HEK293 (cell line): ENCODE measurements around the gene CYP4F2.
"Not testable (repeated sequence)": the region's sequence is repeated elsewhere in the genome, so short reads cannot be mapped to it uniquely, and the experiment has no call there.

ENCODE experiments used
- CTCF ChIA-PET: fragments of 350-600 bp; formaldehyde crosslinking; extraction: SDS; loops from one replicate; lab custom pipeline; 2021; ENCODE audit warnings: antibody characterized with exemption; lab: Yijun Ruan, JAX
- POLR2A ChIA-PET: fragments of 300-600 bp; formaldehyde crosslinking; extraction: SDS; loops from one replicate; lab custom pipeline; 2020; ENCODE audit warnings: antibody characterized with exemption, inconsistent platforms; lab: Yijun Ruan, JAX
- H3K27ac ChIP-seq: fragments of 200-500 bp; sonication (Bioruptor generic); 2 replicates; pipeline ENCODE4 v1.5.1; 2014; ENCODE audit warnings: low read depth, low read length, control low read depth, inconsistent platforms; ENCODE audit errors: extremely low read depth
- H3K36me3 ChIP-seq, 2 experiments: fragments of 200-500 bp in 1 of 2; sonication (Bioruptor generic) in 1 of 2; 1 replicate in 1 of 2; 2 replicates in 1 of 2; pipeline ENCODE4 v1.5.1; 2014 to 2017; ENCODE audit warnings: inconsistent platforms in 2 of 2, low read length in 2 of 2; ENCODE audit not compliant: control insufficient read depth in 2 of 2, insufficient read depth in 1 of 2
- H3K4me1 ChIP-seq: fragments of 200-500 bp; sonication (Bioruptor generic); 2 replicates; pipeline ENCODE4 v1.5.1; 2014; ENCODE audit warnings: mild to moderate bottlenecking, low read length, inconsistent platforms; ENCODE audit not compliant: control insufficient read depth, insufficient read depth
- H3K4me3 ChIP-seq: 2 replicates; pipeline ENCODE4 v1.5.1; 2011; ENCODE audit warnings: low read depth, mild to moderate bottlenecking, control low read depth, low read length, moderate library complexity
- H3K9me3 ChIP-seq: fragments of 200-500 bp; sonication (Bioruptor generic); 2 replicates; pipeline ENCODE4 v1.5.1; 2014; ENCODE audit warnings: low read depth, low read length, inconsistent platforms; ENCODE audit not compliant: control insufficient read depth, insufficient read depth
- EGR2 ChIP-seq: fragments of 450-650 bp; formaldehyde crosslinking; IDR thresholded peaks from 2 replicates; pipeline ENCODE4 v1.5.1; 2016; ENCODE audit warnings: low read depth, missing biosample characterization, missing genetic modification characterization
- HOXD13 ChIP-seq: sonication (generic); formaldehyde crosslinking; IDR thresholded peaks from 2 replicates; pipeline ENCODE4 v1.8.0; 2022; ENCODE audit warnings: missing genetic modification reagents, borderline replicate concordance
- IKZF3 ChIP-seq: fragments of 450-650 bp; IDR thresholded peaks from 2 replicates; pipeline ENCODE4 v1.5.0; 2018; ENCODE audit warnings: missing biosample characterization, mild to moderate bottlenecking, missing genetic modification characterization, moderate library complexity
- MZF1 ChIP-seq: fragments of 450-650 bp; formaldehyde crosslinking; IDR thresholded peaks from 2 replicates; pipeline ENCODE4 v1.5.1; 2017; ENCODE audit warnings: missing biosample characterization, missing genetic modification characterization, borderline replicate concordance
- REST ChIP-seq: fragments of 450-650 bp; formaldehyde crosslinking; IDR thresholded peaks from 2 replicates; pipeline ENCODE4 v1.5.1; 2016; ENCODE audit warnings: missing biosample characterization, missing genetic modification characterization
- ZBTB48 ChIP-seq: fragments of 450-650 bp; formaldehyde crosslinking; IDR thresholded peaks from 2 replicates; pipeline ENCODE4 v1.5.1; 2016; ENCODE audit warnings: missing biosample characterization, missing genetic modification characterization
- ZNF221 ChIP-seq: fragments of 450-650 bp; formaldehyde crosslinking; IDR thresholded peaks from 2 replicates; pipeline ENCODE4 v1.5.1; 2017; ENCODE audit warnings: missing biosample characterization, missing genetic modification characterization, borderline replicate concordance
- ZNF23 ChIP-seq: fragments of 450-650 bp; formaldehyde crosslinking; IDR thresholded peaks from 2 replicates; pipeline ENCODE4 v1.5.1; 2016; ENCODE audit warnings: missing biosample characterization, missing genetic modification characterization, borderline replicate concordance
- ZNF350 ChIP-seq: fragments of 450-650 bp; formaldehyde crosslinking; IDR thresholded peaks from 2 replicates; pipeline ENCODE4 v1.5.0; 2017; ENCODE audit warnings: missing biosample characterization, mild to moderate bottlenecking, missing genetic modification characterization
- ZNF398 ChIP-seq: fragments of 450-650 bp; formaldehyde crosslinking; IDR thresholded peaks from 2 replicates; pipeline ENCODE4 v1.5.1; 2017; ENCODE audit warnings: missing biosample characterization, missing genetic modification characterization
- ZNF404 ChIP-seq: fragments of 450-650 bp; formaldehyde crosslinking; IDR thresholded peaks from 2 replicates; pipeline ENCODE4 v1.5.1; 2017; ENCODE audit warnings: missing biosample characterization, missing genetic modification characterization
- ZNF433 ChIP-seq: fragments of 450-650 bp; formaldehyde crosslinking; IDR thresholded peaks from 2 replicates; pipeline ENCODE4 v1.5.1; 2016; ENCODE audit warnings: missing biosample characterization, missing genetic modification characterization, low read depth
- ZNF488 ChIP-seq: fragments of 450-650 bp; formaldehyde crosslinking; IDR thresholded peaks from 2 replicates; pipeline ENCODE4 v1.5.1; 2016; ENCODE audit warnings: missing biosample characterization, missing genetic modification characterization
- ZNF544 ChIP-seq: fragments of 450-650 bp; formaldehyde crosslinking; IDR thresholded peaks from 2 replicates; pipeline ENCODE4 v1.5.0; 2017; ENCODE audit warnings: missing biosample characterization, missing genetic modification characterization
- ZNF558 ChIP-seq: fragments of 450-650 bp; formaldehyde crosslinking; IDR thresholded peaks from 2 replicates; pipeline ENCODE4 v1.5.1; 2016; ENCODE audit warnings: missing biosample characterization, missing genetic modification characterization
- ZNF560 ChIP-seq: fragments of 450-650 bp; formaldehyde crosslinking; IDR thresholded peaks from 2 replicates; pipeline ENCODE4 v1.5.1; 2017; ENCODE audit warnings: missing biosample characterization, missing genetic modification characterization, borderline replicate concordance
- ZNF580 ChIP-seq: fragments of 450-650 bp; formaldehyde crosslinking; IDR thresholded peaks from 2 replicates; pipeline ENCODE4 v1.5.1; 2016; ENCODE audit warnings: missing biosample characterization, missing genetic modification characterization
- ZNF623 ChIP-seq: fragments of 450-650 bp; formaldehyde crosslinking; IDR thresholded peaks from 2 replicates; pipeline ENCODE4 v1.5.1; 2016; ENCODE audit warnings: missing biosample characterization, missing genetic modification characterization
- ZNF791 ChIP-seq: fragments of 450-650 bp; formaldehyde crosslinking; IDR thresholded peaks from 2 replicates; pipeline ENCODE4 v1.5.1; 2016; ENCODE audit warnings: missing biosample characterization, missing genetic modification characterization
- TF ChIP-seq, protein P1 (sequence below): fragments of 450-650 bp; formaldehyde crosslinking; IDR thresholded peaks from 2 replicates; pipeline ENCODE4 v1.5.1; 2016; ENCODE audit warnings: missing biosample characterization, missing genetic modification characterization
- TF ChIP-seq, protein P2 (sequence below): fragments of 450-650 bp; formaldehyde crosslinking; IDR thresholded peaks from 2 replicates; pipeline ENCODE4 v1.5.1; 2016; ENCODE audit warnings: missing biosample characterization, missing genetic modification characterization

CYP4F2 gene

GRCh38 chr19:15905026-15905425 lies 7.2 kb upstream of the CYP4F2 start:
- Histone ChIP-seq H3K4me1 (no peaks in the 10 kb centered on the region), H3K4me3 (no peak overlapping the region), H3K36me3 (no peaks in the 10 kb centered on the region), H3K9me3 (no peaks in the 10 kb centered on the region), H3K27ac (no peak overlapping the region)
- ChIA-PET CTCF (interaction anchor here (0.7 kb wide), 1 partner anchor 187 kb away, joined by 3 read pairs; no protein-coding TSS in a partner anchor), POLR2A (no interaction called here)
- TF ChIP-seq ZNF623 (tag by site-specific recombination) = no peak
- TF ChIP-seq, protein P1, sequence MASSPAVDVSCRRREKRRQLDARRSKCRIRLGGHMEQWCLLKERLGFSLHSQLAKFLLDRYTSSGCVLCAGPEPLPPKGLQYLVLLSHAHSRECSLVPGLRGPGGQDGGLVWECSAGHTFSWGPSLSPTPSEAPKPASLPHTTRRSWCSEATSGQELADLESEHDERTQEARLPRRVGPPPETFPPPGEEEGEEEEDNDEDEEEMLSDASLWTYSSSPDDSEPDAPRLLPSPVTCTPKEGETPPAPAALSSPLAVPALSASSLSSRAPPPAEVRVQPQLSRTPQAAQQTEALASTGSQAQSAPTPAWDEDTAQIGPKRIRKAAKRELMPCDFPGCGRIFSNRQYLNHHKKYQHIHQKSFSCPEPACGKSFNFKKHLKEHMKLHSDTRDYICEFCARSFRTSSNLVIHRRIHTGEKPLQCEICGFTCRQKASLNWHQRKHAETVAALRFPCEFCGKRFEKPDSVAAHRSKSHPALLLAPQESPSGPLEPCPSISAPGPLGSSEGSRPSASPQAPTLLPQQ (tag by site-specific recombination) = no peak
- TF ChIP-seq HOXD13 (CRISPR knock-in tag) = no peak
- no peak for TF ChIP-seq ZNF404 (tag by site-specific recombination)
- no peak for TF ChIP-seq IKZF3 (tag by site-specific recombination)
- TF ChIP-seq ZNF433 = no peak
- TF ChIP-seq EGR2 = no peak
- TF ChIP-seq ZNF580 (tag by site-specific recombination) = no peak
- TF ChIP-seq ZNF350 (tag by site-specific recombination) = no peak
- no peak for TF ChIP-seq ZNF558 (tag by site-specific recombination)

GRCh38 chr19:15902898-15903297 lies 5.0 kb upstream of the CYP4F2 start:
- CTCF ChIA-PET, H3K4me1 ChIP-seq, POLR2A ChIA-PET, H3K27ac ChIP-seq, H3K4me3 ChIP-seq, H3K36me3 ChIP-seq, H3K9me3 ChIP-seq: not testable (repeated sequence)

DNA sequence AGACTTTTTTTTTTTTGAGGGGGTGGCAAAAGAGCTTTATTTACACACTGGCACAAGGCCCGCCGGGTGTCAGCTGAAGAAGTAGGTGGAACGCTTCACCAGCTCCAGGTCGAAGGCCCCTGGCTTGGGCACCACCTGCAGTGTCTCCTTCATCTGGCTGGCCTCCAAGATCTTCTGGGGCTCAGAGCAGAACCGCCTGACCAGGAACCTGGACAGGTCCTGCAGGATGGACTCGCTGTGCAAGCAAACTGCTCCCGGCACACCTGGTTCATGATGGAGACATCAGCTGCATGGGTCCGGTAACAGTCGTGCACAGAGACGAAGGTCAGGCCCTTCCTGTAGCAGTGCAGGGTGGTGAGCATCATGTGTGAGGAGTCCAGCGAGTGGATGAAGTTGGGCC lies 4.4 kb upstream of the CYP4F2 start:
- H3K36me3 ChIP-seq = no peaks in the 10 kb centered on the region
- ChIA-PET POLR2A (no interaction called here), CTCF (no interaction called here)
- no peak overlapping the region for H3K27ac ChIP-seq
- no peak overlapping the region for H3K4me3 ChIP-seq
- no peaks in the 10 kb centered on the region for H3K4me1 ChIP-seq
- H3K9me3 ChIP-seq = no peaks in the 10 kb centered on the region
- TF ChIP-seq ZNF488 (no peak), ZNF560 (tag by site-specific recombination) (no peak), ZNF544 (tag by site-specific recombination) (no peak), ZNF791 (tag by site-specific recombination) (no peak), ZNF23 (tag by site-specific recombination) (no peak), ZNF221 (tag by site-specific recombination) (no peak), REST (no peak), MZF1 (tag by site-specific recombination) (no peak), ZNF398 (no peak), ZBTB48 (no peak)
- TF ChIP-seq, protein P2, sequence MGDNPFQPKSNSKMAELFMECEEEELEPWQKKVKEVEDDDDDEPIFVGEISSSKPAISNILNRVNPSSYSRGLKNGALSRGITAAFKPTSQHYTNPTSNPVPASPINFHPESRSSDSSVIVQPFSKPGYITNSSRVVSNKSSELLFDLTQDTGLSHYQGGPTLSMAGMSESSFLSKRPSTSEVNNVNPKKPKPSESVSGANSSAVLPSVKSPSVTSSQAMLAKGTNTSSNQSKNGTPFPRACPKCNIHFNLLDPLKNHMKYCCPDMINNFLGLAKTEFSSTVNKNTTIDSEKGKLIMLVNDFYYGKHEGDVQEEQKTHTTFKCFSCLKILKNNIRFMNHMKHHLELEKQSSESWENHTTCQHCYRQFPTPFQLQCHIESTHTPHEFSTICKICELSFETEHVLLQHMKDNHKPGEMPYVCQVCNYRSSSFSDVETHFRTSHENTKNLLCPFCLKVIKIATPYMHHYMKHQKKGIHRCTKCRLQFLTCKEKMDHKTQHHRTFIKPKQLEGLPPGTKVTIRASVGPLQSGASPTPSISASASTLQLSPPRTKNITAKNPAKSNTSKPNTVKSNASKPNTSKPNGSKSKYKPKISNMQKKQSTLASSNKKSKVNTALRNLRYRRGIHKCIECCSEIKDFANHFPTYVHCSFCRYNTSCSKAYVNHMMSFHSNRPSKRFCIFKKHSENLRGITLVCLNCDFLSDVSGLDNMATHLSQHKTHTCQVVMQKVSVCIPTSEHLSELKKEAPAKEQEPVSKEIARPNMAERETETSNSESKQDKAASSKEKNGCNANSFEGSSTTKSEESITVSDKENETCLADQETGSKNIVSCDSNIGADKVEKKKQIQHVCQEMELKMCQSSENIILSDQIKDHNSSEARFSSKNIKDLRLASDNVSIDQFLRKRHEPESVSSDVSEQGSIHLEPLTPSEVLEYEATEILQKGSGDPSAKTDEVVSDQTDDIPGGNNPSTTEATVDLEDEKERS (tag by site-specific recombination) = no peak
